ENCODE measurements around the gene TNNI2. TPM values are rescaled to one million over a fixed set of nuclear protein-coding genes. Genes with fewer than 3 reads are reported as not detected.
A peak's percentile ranks its signal among the peaks of the same experiment; 100 is the strongest.

Gene TNNI2
- total RNA-seq, 1 experiment from 2014 or later = not detected

- Histone ChIP-seq H3K14ac (ENCODE audit: insufficient read depth, low read length) (peak overlapping the region; percentile 57; the same call in 1 of the 2 replicates), H3K4me1 (ENCODE audit: insufficient read depth, low read length) (no peaks in the 10 kb centered on the region), H2BK5ac (ENCODE audit: insufficient read length, low read length) (no peak overlapping the region), H3K27me3 (ENCODE audit: insufficient read depth, low read length) (no peaks in the 10 kb centered on the region), H3K18ac (ENCODE audit: insufficient read length, low read depth, low read length) (no peak overlapping the region), H2BK20ac (ENCODE audit: low read depth, low read length, poor library complexity, severe bottlenecking) (no peak overlapping the region), H2BK120ac (ENCODE audit: low read depth, low read length, poor library complexity, severe bottlenecking) (no peak overlapping the region), H3K23ac (ENCODE audit: insufficient read length, low read depth, low read length) (no peak overlapping the region), H3K4ac (ENCODE audit: low read depth, low read length) (no peak overlapping the region), H4K20me1 (ENCODE audit: control insufficient read depth, insufficient read depth, insufficient read length) (no peaks in the 10 kb centered on the region), H3K79me1 (ENCODE audit: insufficient read depth, low read depth, low read length, poor library complexity, severe bottlenecking) (no peaks in the 10 kb centered on the region), H2AFZ (ENCODE audit: low read length) (no peak overlapping the region), H3K79me2 (ENCODE audit: insufficient read depth, low read length) (no peaks in the 10 kb centered on the region), H4K5ac (ENCODE audit: insufficient read length, low read depth, low read length) (no peak overlapping the region), H3K27ac (ENCODE audit: insufficient read length, low read depth, low read length) (no peak overlapping the region), H3T11ph (ENCODE audit: low read length) (no peak overlapping the region), H4K91ac (ENCODE audit: insufficient read length, low read depth, low read length) (no peak overlapping the region), H2BK12ac (ENCODE audit: insufficient read length, low read depth, low read length) (no peak overlapping the region), H3K9ac (ENCODE audit: extremely low read depth, insufficient read length, low read length) (no peak overlapping the region), H3K56ac (ENCODE audit: insufficient read length, low read depth, low read length) (no peak overlapping the region), H2AK5ac (ENCODE audit: insufficient read length, low read length) (no peak overlapping the region), H3K9me3 (ENCODE audit: control insufficient read depth, low read depth, low read length) (no peaks in the 10 kb centered on the region), H3K4me2 (ENCODE audit: insufficient read depth, insufficient read length, low read length) (no peak overlapping the region), H3K23me2 (ENCODE audit: insufficient read length, low read depth, low read length, poor library complexity, severe bottlenecking) (no peaks in the 10 kb centered on the region), H2BK15ac (ENCODE audit: low read depth, low read length) (no peak overlapping the region), H4K8ac (replicated peaks; ENCODE audit: insufficient read length, low read depth, low read length) (no peak overlapping the region)
- Mint-ChIP-seq H3K9me3 (no peaks in the 10 kb centered on the region), H3K27ac (no peak overlapping the region), H3K36me3 (ENCODE audit: insufficient read depth in 1 of 3, low read depth in 3 of 3) (no peaks in the 10 kb centered on the region), H3K27me3 (ENCODE audit: low read depth) (peaks cover 18% of the 10 kb centered on the region), H3K4me3 (peak overlapping the region in 1 of 2 experiments; percentile 65; a peak in 2 of 5 replicates), H3K4me1 (peaks cover 2 to 7% of the 10 kb centered on the region in 2 experiments; a peak in 3 of 4 replicates)
- no CpG with 5 or more reads among the region's 50 CpGs for WGBS (ENCODE audit: extremely low coverage, insufficient read length, low lambda C conversion rate)
- no peak for TF ChIP-seq CTCF (conservative IDR thresholded peaks at IDR 0.05)
- no peak for DNase-seq
These were observed 32.1 kb downstream of the TNNI2 start for GRCh38 chr11:1870721-1871466.

All from H9 (cell line).